ENCODE results near the gene EPHA8.

DNA sequence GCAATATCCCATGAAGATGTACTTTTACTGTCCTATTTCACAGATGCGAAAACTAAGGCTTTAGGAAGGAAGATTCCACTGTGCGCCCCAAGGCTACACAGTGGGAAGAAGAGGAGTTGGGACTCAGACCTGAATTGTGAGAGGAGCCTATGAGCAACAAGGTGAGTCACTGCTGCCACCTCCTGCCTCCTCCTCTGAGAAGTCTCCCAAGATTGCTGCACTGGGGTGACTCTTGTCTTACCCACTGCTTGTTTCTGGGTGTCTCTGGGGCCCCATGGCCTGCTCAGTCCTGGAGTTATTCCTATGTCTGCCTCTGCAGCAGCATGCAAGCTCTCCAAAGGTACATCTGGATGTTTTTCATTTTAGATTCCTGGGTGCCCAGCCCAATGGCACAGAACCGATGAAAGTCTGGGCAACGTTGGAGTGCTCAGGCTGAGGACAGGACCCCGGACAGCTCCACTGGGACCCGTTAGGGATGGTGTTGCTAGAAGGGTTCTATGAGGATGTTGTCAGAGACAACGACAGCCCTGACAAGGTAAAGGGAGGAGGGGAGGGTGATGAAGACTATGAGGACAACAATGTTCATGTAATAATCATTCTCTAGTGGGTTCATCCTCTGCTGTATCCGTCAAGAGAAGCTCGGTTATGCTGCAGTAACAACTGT is 62.1 kb downstream of the EPHA8 start:
- TF ChIP-seq, protein P1, sequence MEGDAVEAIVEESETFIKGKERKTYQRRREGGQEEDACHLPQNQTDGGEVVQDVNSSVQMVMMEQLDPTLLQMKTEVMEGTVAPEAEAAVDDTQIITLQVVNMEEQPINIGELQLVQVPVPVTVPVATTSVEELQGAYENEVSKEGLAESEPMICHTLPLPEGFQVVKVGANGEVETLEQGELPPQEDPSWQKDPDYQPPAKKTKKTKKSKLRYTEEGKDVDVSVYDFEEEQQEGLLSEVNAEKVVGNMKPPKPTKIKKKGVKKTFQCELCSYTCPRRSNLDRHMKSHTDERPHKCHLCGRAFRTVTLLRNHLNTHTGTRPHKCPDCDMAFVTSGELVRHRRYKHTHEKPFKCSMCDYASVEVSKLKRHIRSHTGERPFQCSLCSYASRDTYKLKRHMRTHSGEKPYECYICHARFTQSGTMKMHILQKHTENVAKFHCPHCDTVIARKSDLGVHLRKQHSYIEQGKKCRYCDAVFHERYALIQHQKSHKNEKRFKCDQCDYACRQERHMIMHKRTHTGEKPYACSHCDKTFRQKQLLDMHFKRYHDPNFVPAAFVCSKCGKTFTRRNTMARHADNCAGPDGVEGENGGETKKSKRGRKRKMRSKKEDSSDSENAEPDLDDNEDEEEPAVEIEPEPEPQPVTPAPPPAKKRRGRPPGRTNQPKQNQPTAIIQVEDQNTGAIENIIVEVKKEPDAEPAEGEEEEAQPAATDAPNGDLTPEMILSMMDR (tag by site-specific recombination; IDR thresholded peaks at IDR 0.05), result no peak
- no peak for TF ChIP-seq ZNF776 (tag by site-specific recombination; IDR thresholded peaks at IDR 0.05; ENCODE audit: borderline replicate concordance)
- no peak for TF ChIP-seq TCF7L2 (IDR thresholded peaks at IDR 0.05; ENCODE audit: borderline replicate concordance, low read depth, low read length)
- TF ChIP-seq, protein P2, sequence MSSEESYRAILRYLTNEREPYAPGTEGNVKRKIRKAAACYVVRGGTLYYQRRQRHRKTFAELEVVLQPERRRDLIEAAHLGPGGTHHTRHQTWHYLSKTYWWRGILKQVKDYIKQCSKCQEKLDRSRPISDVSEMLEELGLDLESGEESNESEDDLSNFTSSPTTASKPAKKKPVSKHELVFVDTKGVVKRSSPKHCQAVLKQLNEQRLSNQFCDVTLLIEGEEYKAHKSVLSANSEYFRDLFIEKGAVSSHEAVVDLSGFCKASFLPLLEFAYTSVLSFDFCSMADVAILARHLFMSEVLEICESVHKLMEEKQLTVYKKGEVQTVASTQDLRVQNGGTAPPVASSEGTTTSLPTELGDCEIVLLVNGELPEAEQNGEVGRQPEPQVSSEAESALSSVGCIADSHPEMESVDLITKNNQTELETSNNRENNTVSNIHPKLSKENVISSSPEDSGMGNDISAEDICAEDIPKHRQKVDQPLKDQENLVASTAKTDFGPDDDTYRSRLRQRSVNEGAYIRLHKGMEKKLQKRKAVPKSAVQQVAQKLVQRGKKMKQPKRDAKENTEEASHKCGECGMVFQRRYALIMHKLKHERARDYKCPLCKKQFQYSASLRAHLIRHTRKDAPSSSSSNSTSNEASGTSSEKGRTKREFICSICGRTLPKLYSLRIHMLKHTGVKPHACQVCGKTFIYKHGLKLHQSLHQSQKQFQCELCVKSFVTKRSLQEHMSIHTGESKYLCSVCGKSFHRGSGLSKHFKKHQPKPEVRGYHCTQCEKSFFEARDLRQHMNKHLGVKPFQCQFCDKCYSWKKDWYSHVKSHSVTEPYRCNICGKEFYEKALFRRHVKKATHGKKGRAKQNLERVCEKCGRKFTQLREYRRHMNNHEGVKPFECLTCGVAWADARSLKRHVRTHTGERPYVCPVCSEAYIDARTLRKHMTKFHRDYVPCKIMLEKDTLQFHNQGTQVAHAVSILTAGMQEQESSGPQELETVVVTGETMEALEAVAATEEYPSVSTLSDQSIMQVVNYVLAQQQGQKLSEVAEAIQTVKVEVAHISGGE (tag by site-specific recombination; conservative IDR thresholded peaks at IDR 0.05; ENCODE audit: low read depth), result no peak
- TF ChIP-seq YY1 (tag by site-specific recombination; IDR thresholded peaks at IDR 0.05), result no peak
- TF ChIP-seq, protein P3, sequence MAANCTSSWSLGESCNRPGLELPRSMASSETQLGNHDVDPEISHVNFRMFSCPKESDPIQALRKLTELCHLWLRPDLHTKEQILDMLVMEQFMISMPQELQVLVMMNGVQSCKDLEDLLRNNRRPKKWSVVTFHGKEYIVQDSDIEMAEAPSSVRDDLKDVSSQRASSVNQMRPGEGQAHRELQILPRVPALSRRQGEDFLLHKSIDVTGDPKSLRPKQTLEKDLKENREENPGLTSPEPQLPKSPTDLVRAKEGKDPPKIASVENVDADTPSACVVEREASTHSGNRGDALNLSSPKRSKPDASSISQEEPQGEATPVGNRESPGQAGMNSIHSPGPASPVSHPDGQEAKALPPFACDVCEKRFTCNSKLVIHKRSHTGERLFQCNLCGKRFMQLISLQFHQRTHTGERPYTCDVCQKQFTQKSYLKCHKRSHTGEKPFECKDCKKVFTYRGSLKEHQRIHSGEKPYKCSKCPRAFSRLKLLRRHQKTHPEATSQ (tag by site-specific recombination; IDR thresholded peaks at IDR 0.05), result no peak
- no peak for TF ChIP-seq SP2 (tag by site-specific recombination; IDR thresholded peaks at IDR 0.05)
- TF ChIP-seq ZFP69B (tag by site-specific recombination; IDR thresholded peaks at IDR 0.05), result no peak
- TF ChIP-seq ZNF621 (tag by site-specific recombination; IDR thresholded peaks at IDR 0.05), result no peak
- TF ChIP-seq, protein P4, sequence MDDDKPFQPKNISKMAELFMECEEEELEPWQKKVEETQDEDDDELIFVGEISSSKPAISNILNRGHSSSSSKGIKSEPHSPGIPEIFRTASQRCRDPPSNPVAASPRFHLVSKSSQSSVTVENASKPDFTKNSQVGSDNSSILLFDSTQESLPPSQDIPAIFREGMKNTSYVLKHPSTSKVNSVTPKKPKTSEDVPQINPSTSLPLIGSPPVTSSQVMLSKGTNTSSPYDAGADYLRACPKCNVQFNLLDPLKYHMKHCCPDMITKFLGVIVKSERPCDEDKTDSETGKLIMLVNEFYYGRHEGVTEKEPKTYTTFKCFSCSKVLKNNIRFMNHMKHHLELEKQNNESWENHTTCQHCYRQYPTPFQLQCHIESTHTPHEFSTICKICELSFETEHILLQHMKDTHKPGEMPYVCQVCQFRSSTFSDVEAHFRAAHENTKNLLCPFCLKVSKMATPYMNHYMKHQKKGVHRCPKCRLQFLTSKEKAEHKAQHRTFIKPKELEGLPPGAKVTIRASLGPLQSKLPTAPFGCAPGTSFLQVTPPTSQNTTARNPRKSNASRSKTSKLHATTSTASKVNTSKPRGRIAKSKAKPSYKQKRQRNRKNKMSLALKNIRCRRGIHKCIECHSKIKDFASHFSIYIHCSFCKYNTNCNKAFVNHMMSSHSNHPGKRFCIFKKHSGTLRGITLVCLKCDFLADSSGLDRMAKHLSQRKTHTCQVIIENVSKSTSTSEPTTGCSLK (tag by site-specific recombination; IDR thresholded peaks at IDR 0.05), result no peak
